ENCODE data around the gene CD81. TPM values are rescaled to one million over a fixed set of nuclear protein-coding genes. Genes with fewer than 3 reads are reported as not detected.

CD81 gene
- total RNA-seq, 1 experiment from 2014 or later: 183 TPM

DNA sequence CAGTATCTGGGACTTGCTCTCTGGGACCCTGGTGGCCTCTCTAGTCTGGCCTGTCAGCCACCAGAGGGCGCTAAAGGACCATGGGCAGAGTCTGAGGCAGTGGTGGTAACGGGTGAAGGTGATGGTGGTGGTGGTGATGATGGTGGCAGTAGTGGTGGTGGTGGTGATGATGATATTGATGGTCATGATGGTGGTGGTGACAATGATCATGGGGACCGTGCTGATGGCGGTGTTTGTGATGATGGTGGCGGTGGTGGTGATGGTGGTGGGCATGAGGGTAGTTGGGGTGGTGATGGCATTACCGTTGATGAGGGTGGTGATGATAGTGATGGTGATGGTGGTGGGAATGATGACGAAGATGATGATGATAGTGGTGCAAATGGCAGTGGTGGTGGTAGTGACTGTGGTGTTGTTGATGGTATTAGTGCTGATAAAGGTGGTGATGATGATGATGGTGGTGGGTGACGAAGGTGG, 51.2 kb downstream of the CD81 start:
- intact Hi-C loops (cut with micrococcal nuclease): loop anchor here (1.0 kb wide), 1 partner anchor 460 kb away; no protein-coding TSS in a partner anchor

DNA sequence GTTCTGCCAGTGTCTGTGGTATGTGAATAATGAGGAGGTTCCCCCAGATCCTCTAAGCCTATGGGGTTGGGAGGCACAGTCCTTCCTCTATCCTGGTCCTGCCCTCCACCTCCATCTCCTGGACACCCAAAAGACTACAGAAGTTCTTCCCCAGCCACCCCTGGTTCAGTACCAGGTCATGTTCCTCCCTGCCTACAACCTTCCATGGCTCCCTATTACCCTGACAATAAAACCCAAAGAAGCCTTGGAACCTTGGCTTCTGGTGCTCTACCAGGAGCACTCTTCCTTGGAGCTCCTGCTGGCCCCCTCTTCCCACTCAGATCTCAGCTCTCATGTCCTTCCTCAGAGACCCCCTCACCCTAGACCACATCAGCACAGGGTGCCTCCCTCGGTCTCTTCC, 54.3 kb downstream of the CD81 start:
- POLR2A ChIA-PET: no interaction called here
- H3K27ac Mint-ChIP-seq (ENCODE audit: low read depth, unreplicated experiment): no peak overlapping the region
- CTCF ChIA-PET: interaction anchor here (1.3 to 2.5 kb wide), 3 partner anchors 11 to 102 kb away, joined by 4 to 13 read pairs (median 7); no protein-coding TSS in a partner anchor
- H3K36me3 Mint-ChIP-seq (ENCODE audit: insufficient read depth, unreplicated experiment): no peaks in the 10 kb centered on the region
- no peaks in the 10 kb centered on the region for H3K4me1 Mint-ChIP-seq (ENCODE audit: insufficient read depth, unreplicated experiment)
- BruUV-seq (replicated peaks): no TSS peak
- TF ChIP-seq, protein P1, sequence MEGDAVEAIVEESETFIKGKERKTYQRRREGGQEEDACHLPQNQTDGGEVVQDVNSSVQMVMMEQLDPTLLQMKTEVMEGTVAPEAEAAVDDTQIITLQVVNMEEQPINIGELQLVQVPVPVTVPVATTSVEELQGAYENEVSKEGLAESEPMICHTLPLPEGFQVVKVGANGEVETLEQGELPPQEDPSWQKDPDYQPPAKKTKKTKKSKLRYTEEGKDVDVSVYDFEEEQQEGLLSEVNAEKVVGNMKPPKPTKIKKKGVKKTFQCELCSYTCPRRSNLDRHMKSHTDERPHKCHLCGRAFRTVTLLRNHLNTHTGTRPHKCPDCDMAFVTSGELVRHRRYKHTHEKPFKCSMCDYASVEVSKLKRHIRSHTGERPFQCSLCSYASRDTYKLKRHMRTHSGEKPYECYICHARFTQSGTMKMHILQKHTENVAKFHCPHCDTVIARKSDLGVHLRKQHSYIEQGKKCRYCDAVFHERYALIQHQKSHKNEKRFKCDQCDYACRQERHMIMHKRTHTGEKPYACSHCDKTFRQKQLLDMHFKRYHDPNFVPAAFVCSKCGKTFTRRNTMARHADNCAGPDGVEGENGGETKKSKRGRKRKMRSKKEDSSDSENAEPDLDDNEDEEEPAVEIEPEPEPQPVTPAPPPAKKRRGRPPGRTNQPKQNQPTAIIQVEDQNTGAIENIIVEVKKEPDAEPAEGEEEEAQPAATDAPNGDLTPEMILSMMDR (IDR thresholded peaks at IDR 0.05; ENCODE audit: unreplicated experiment): no peak
- H3K9me3 Mint-ChIP-seq (ENCODE audit: unreplicated experiment): no peaks in the 10 kb centered on the region
- H3K27me3 Mint-ChIP-seq (ENCODE audit: insufficient read depth, unreplicated experiment): no peaks in the 10 kb centered on the region
- DNase-seq (ENCODE audit: unreplicated experiment): no peak
- no peak overlapping the region for H3K4me3 Mint-ChIP-seq (ENCODE audit: unreplicated experiment)
- intact Hi-C loops (cut with micrococcal nuclease): no loop called here

More for the DNA sequence above, 51.2 kb downstream of the CD81 start:
- TF ChIP-seq, protein P1 (IDR thresholded peaks at IDR 0.05; ENCODE audit: unreplicated experiment): peak; percentile 88
- H3K4me1 Mint-ChIP-seq (ENCODE audit: insufficient read depth, unreplicated experiment): no peaks in the 10 kb centered on the region
- CTCF ChIA-PET: interaction anchor here (0.7 to 5.8 kb wide), 8 partner anchors 9 to 752 kb away, joined by 3 to 76 read pairs (median 4); no protein-coding TSS in a partner anchor
- DNase-seq (ENCODE audit: unreplicated experiment): peak; percentile 68
- POLR2A ChIA-PET: no interaction called here
- no TSS peak for BruUV-seq (replicated peaks)
- H3K36me3 Mint-ChIP-seq (ENCODE audit: insufficient read depth, unreplicated experiment): no peaks in the 10 kb centered on the region
- no peak overlapping the region for H3K4me3 Mint-ChIP-seq (ENCODE audit: unreplicated experiment)
- no peak overlapping the region for H3K27ac Mint-ChIP-seq (ENCODE audit: low read depth, unreplicated experiment)
- no peaks in the 10 kb centered on the region for H3K27me3 Mint-ChIP-seq (ENCODE audit: insufficient read depth, unreplicated experiment)
- H3K9me3 Mint-ChIP-seq (ENCODE audit: unreplicated experiment): no peaks in the 10 kb centered on the region

DNA sequence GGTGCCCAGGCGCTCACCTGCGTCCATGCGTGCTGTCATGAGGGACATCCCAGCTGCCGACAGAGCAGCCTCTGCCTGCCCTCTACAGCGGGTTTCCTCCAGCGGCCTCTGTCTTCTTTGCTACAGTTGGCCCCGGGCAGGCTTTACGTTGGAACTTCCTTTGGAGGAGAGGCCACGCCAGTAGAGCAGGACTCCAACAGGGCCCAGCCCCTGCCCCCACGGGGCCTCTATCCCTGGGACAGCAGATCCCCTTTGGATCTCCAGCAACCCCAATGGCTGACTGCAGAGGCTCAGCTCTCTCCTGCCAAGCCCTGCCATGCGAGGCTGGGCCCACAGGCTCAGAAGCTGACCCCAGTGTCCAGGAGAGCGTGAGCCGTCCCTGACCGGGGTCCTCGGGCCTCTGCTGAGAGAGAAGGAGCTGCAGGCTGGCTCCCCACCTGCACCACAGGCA, 55.1 kb downstream of the CD81 start:
- no TSS peak for BruUV-seq (replicated peaks)
- TF ChIP-seq, protein P1 (IDR thresholded peaks at IDR 0.05; ENCODE audit: unreplicated experiment): no peak
- no peak for DNase-seq (ENCODE audit: unreplicated experiment)
- H3K4me1 Mint-ChIP-seq (ENCODE audit: insufficient read depth, unreplicated experiment): no peaks in the 10 kb centered on the region
- intact Hi-C loops (cut with micrococcal nuclease): no loop called here
- POLR2A ChIA-PET: no interaction called here
- no peaks in the 10 kb centered on the region for H3K36me3 Mint-ChIP-seq (ENCODE audit: insufficient read depth, unreplicated experiment)
- H3K27me3 Mint-ChIP-seq (ENCODE audit: insufficient read depth, unreplicated experiment): no peaks in the 10 kb centered on the region
- H3K9me3 Mint-ChIP-seq (ENCODE audit: unreplicated experiment): no peaks in the 10 kb centered on the region
- no peak overlapping the region for H3K4me3 Mint-ChIP-seq (ENCODE audit: unreplicated experiment)
- CTCF ChIA-PET: interaction anchor here (0.7 to 2.5 kb wide), 5 partner anchors 12 to 459 kb away, joined by 3 to 13 read pairs (median 4); no protein-coding TSS in a partner anchor
- H3K27ac Mint-ChIP-seq (ENCODE audit: low read depth, unreplicated experiment): no peak overlapping the region

DNA sequence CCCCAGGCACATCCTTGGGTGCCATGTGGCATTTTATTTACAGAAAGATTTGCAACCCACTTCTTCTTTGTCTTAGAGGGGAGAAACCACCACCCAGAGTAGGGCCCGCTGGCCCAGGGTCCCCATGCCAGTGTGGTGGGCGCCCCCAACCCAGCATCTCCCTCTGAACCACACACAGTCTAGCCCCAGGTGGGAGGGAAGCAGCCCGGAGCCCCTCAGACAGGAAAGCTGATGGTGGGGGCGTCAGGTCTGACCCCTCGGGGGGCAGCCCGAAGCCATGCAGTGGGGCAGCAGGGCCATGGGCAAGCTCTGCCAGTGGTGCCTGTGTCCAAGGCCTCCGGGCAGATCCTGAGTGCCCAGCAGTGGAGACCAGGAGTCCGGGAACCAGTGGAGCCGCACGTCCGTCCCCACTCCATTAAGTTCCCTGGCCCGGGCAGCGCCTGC, 55.5 kb downstream of the CD81 start:
- H3K27ac Mint-ChIP-seq (ENCODE audit: low read depth, unreplicated experiment): no peak overlapping the region
- H3K9me3 Mint-ChIP-seq (ENCODE audit: unreplicated experiment): no peaks in the 10 kb centered on the region
- ChIA-PET CTCF (interaction anchor here (0.7 to 2.5 kb wide), 3 partner anchors 13 to 458 kb away, joined by 3 to 7 read pairs (median 4); no protein-coding TSS in a partner anchor), POLR2A (no interaction called here)
- TF ChIP-seq, protein P1 (IDR thresholded peaks at IDR 0.05; ENCODE audit: unreplicated experiment): no peak
- BruUV-seq (replicated peaks): no TSS peak
- intact Hi-C loops (cut with micrococcal nuclease): no loop called here
- H3K4me3 Mint-ChIP-seq (ENCODE audit: unreplicated experiment): no peak overlapping the region
- no peaks in the 10 kb centered on the region for H3K4me1 Mint-ChIP-seq (ENCODE audit: insufficient read depth, unreplicated experiment)
- DNase-seq (ENCODE audit: unreplicated experiment): no peak
- no peaks in the 10 kb centered on the region for H3K36me3 Mint-ChIP-seq (ENCODE audit: insufficient read depth, unreplicated experiment)
- no peaks in the 10 kb centered on the region for H3K27me3 Mint-ChIP-seq (ENCODE audit: insufficient read depth, unreplicated experiment)
